GM12873 (cell line): ENCODE data around the gene DFFB.

ENCODE experiments used
- CTCF ChIP-seq: IDR thresholded peaks from 2 replicates; pipeline ENCODE4 v1.5.1; 2012; ENCODE audit warnings: low read depth, mild to moderate bottlenecking, moderate library complexity, low read length, control low read depth; ENCODE audit not compliant: insufficient read depth; ENCODE audit errors: missing control alignments

DFFB gene

GRCh38 chr1:3863231-3863935 lies 6.1 kb downstream of the DFFB start:
- TF ChIP-seq CTCF, result no peak

- no peak for TF ChIP-seq CTCF
These were observed 7.6 kb downstream of the DFFB start for GRCh38 chr1:3864884-3865283.

GRCh38 chr1:3865606-3866160 lies 8.4 kb downstream of the DFFB start:
- TF ChIP-seq CTCF, result no peak

GRCh38 chr1:3868464-3869006 lies 11.3 kb downstream of the DFFB start:
- no peak for TF ChIP-seq CTCF

- TF ChIP-seq CTCF, result no peak
These were observed 12.6 kb downstream of the DFFB start for GRCh38 chr1:3869751-3870301.

- no peak for TF ChIP-seq CTCF
These were observed 14.2 kb downstream of the DFFB start for GRCh38 chr1:3871451-3871805.

GRCh38 chr1:3872546-3872945 lies 15.3 kb downstream of the DFFB start:
- no peak for TF ChIP-seq CTCF
